Measurements from ENCODE around the gene IZUMO1. TPM values are rescaled to one million over a fixed set of nuclear protein-coding genes. Genes with fewer than 3 reads are reported as not detected.

The IZUMO1 gene
- total and polyA plus RNA-seq, 2 of the 8 experiments (the other 6 are each of a cell fraction or from before 2014, with no cell fraction given) = 0.33 to 1.8 TPM

GRCh38 chr19:48757089-48757675 is 10.5 kb upstream of the IZUMO1 start (continued):
- no peak for TF ChIP-seq CHD7 (IDR thresholded peaks at IDR 0.05; ENCODE audit: insufficient replicate concordance, low read length)
